Immature natural killer cell (primary cell): Measurements from ENCODE around the gene TERF2IP. TPM values are rescaled to one million over a fixed set of nuclear protein-coding genes. Genes with fewer than 3 reads are reported as not detected.

Source experiments
- DNase-seq, 3 donors: peaks; one replicate each; pipeline ENCODE4 v3.0.0; 2022; ENCODE audit warnings: mixed read lengths in 1 of 3
- H3K27ac Mint-ChIP-seq, 6 donors: one replicate each; pipeline ENCODE4 v1.8.0; 2020; ENCODE audit warnings: mixed read lengths in 6 of 6, mild to moderate bottlenecking in 5 of 6, inconsistent platforms in 4 of 6, moderate library complexity in 3 of 6
- H3K27me3 Mint-ChIP-seq, 3 donors: one replicate each; pipeline ENCODE4 v1.8.0; 2020 to 2021; ENCODE audit warnings: low read depth in 3 of 3, mild to moderate bottlenecking in 3 of 3, mixed read lengths in 3 of 3, moderate library complexity in 3 of 3, inconsistent platforms in 1 of 3
- H3K36me3 Mint-ChIP-seq, 3 donors: one replicate each; pipeline ENCODE4 v1.8.0; 2020; ENCODE audit warnings: mixed read lengths in 3 of 3, inconsistent platforms in 2 of 3, mild to moderate bottlenecking in 2 of 3
- H3K4me1 Mint-ChIP-seq, 2 donors: one replicate each; pipeline ENCODE4 v1.8.0; 2020; ENCODE audit warnings: inconsistent platforms in 2 of 2, mild to moderate bottlenecking in 2 of 2, mixed read lengths in 2 of 2, moderate library complexity in 1 of 2
- H3K4me3 Mint-ChIP-seq, 5 donors: one replicate each; pipeline ENCODE4 v1.8.0; 2020; ENCODE audit warnings: mild to moderate bottlenecking in 5 of 5, mixed read lengths in 5 of 5, inconsistent platforms in 3 of 5, moderate library complexity in 3 of 5
- H3K9me3 Mint-ChIP-seq, 6 donors: one replicate each; pipeline ENCODE4 v1.8.0; 2020; ENCODE audit warnings: mild to moderate bottlenecking in 6 of 6, mixed read lengths in 6 of 6, inconsistent platforms in 4 of 6, moderate library complexity in 3 of 6
- polyA plus RNA-seq, 3 donors: library from polyadenylated mRNA; unstranded; fragments of 300-500 nt; fragmentation: Illumina TruSeq; gene quantifications; one replicate each; pipeline ENCODE4 v1.2.3, GENCODE V29; 2021

Gene TERF2IP
- polyA plus RNA-seq, 3 donors from 2014 or later, result 118 to 179 (median 152) TPM

GRCh38 chr16:75703306-75703705, 55.7 kb downstream of the TERF2IP start:
- peaks cover 0 to 7% (median 4%) of the 10 kb centered on the region in 3 donors for H3K27me3 Mint-ChIP-seq
- no peak overlapping the region for H3K4me3 Mint-ChIP-seq
- H3K36me3 Mint-ChIP-seq, result no peaks in the 10 kb centered on the region
- no peaks in the 10 kb centered on the region for H3K9me3 Mint-ChIP-seq
- H3K27ac Mint-ChIP-seq, result no peak overlapping the region
- DNase-seq, result no peak
- no peaks in the 10 kb centered on the region for H3K4me1 Mint-ChIP-seq

Other genes starting within 250 kb of the TERF2IP start
- gene CFDP1, start 214.3 kb upstream of the TERF2IP start, polyA plus RNA-seq, result 10 to 100 TPM; 30.9 to 38.8 (median 32.6) TPM
- gene TMEM170A, start 183.1 kb upstream of the TERF2IP start, polyA plus RNA-seq, result 10 to 100 TPM; 20.0 to 29.5 (median 29.2) TPM
- gene CHST6, start 152.3 kb upstream of the TERF2IP start, polyA plus RNA-seq, result not detected
- gene CHST5, start 111.7 kb upstream of the TERF2IP start, polyA plus RNA-seq, result not detected
- 1 to 10 TPM in 2 of 3 donors, not detected in 1; 1.3 to 1.5 TPM for gene TMEM231, start 91.5 kb upstream of the TERF2IP start, polyA plus RNA-seq
- gene GABARAPL2, start 81.4 kb upstream of the TERF2IP start, polyA plus RNA-seq, result 100 to 1,000 TPM; 204 to 272 (median 269) TPM
- gene ADAT1, start 24.5 kb upstream of the TERF2IP start, polyA plus RNA-seq, result 10 to 100 TPM; 19.5 to 37.1 (median 34.9) TPM
- 100 to 1,000 TPM; 147 to 205 (median 181) TPM for gene KARS1, start 108 bp upstream of the TERF2IP start, polyA plus RNA-seq
- gene CPHXL2, start 29.2 kb downstream of the TERF2IP start, polyA plus RNA-seq, result not detected
- gene DUXB, start 53.7 kb downstream of the TERF2IP start, polyA plus RNA-seq, result not detected
- not detected for gene CPHXL, start 78.7 kb downstream of the TERF2IP start, polyA plus RNA-seq